Hypothalamus (tissue), 51 donors: Measurements from ENCODE around the gene RGS2.

ENCODE experiments used
- DNase-seq, 51 donors: peaks; one replicate each; lab custom pipeline; 2025; lab: John Stamatoyannopoulos, UW

Gene RGS2

GRCh38 chr1:192826791-192827546 lies 18.1 kb downstream of the RGS2 start:
- DNase-seq, result no peak

- DNase-seq, result peak in 1 of 51 donors; percentile 23
These were observed 21.9 kb downstream of the RGS2 start for GRCh38 chr1:192830595-192831246.

- no peak for DNase-seq
These were observed 23.0 kb downstream of the RGS2 start for GRCh38 chr1:192831706-192832355.

- DNase-seq, result no peak
These were observed 23.7 kb downstream of the RGS2 start for GRCh38 chr1:192832492-192832891.

- no peak for DNase-seq
These were observed 26.3 kb downstream of the RGS2 start for GRCh38 chr1:192835116-192835515.

GRCh38 chr1:192839162-192840066 lies 30.6 kb downstream of the RGS2 start:
- no peak for DNase-seq

GRCh38 chr1:192844360-192844759 lies 35.5 kb downstream of the RGS2 start:
- DNase-seq, result no peak

- no peak for DNase-seq
These were observed 38.1 kb downstream of the RGS2 start for GRCh38 chr1:192846950-192847349.

GRCh38 chr1:192849011-192849410 lies 40.2 kb downstream of the RGS2 start:
- no peak for DNase-seq

- no peak for DNase-seq
These were observed 40.6 kb downstream of the RGS2 start for GRCh38 chr1:192849442-192849841.

GRCh38 chr1:192852001-192852947 lies 43.4 kb downstream of the RGS2 start:
- no peak for DNase-seq

- no peak for DNase-seq
These were observed 49.6 kb downstream of the RGS2 start for GRCh38 chr1:192858456-192858855.

GRCh38 chr1:192859808-192860207 lies 51.0 kb downstream of the RGS2 start:
- DNase-seq, result no peak

GRCh38 chr1:192860478-192861185 lies 51.8 kb downstream of the RGS2 start:
- DNase-seq, result no peak

GRCh38 chr1:192861860-192862259 lies 53.0 kb downstream of the RGS2 start:
- no peak for DNase-seq
